HEK293 (cell line): ENCODE results near the gene SMARCD2.

Source experiments
- EGR2 ChIP-seq: fragments of 450-650 bp; formaldehyde crosslinking; IDR thresholded peaks from 2 replicates; pipeline ENCODE4 v1.5.1; 2016; ENCODE audit warnings: low read depth, missing biosample characterization, missing genetic modification characterization
- KLF10 ChIP-seq: fragments of 450-650 bp; IDR thresholded peaks from 2 replicates; pipeline ENCODE4 v1.5.1; 2018; ENCODE audit warnings: missing biosample characterization, mild to moderate bottlenecking, missing genetic modification characterization
- KLF9 ChIP-seq: fragments of 450-650 bp; formaldehyde crosslinking; IDR thresholded peaks from 2 replicates; pipeline ENCODE4 v1.5.1; 2016; ENCODE audit warnings: missing biosample characterization, missing genetic modification characterization, low read depth
- ZFP37 ChIP-seq: fragments of 450-650 bp; formaldehyde crosslinking; IDR thresholded peaks from 2 replicates; pipeline ENCODE4 v1.5.1; 2016; ENCODE audit warnings: missing biosample characterization, missing genetic modification characterization
- ZNF23 ChIP-seq: fragments of 450-650 bp; formaldehyde crosslinking; IDR thresholded peaks from 2 replicates; pipeline ENCODE4 v1.5.1; 2016; ENCODE audit warnings: missing biosample characterization, missing genetic modification characterization, borderline replicate concordance
- ZNF843 ChIP-seq: fragments of 450-650 bp; formaldehyde crosslinking; IDR thresholded peaks from 2 replicates; pipeline ENCODE4 v1.5.1; 2016; ENCODE audit warnings: missing biosample characterization, missing genetic modification characterization
- TF ChIP-seq, protein P1 (sequence below): fragments of 450-650 bp; formaldehyde crosslinking; IDR thresholded peaks from 2 replicates; pipeline ENCODE4 v1.5.1; 2016; ENCODE audit warnings: missing biosample characterization, missing genetic modification characterization
- TF ChIP-seq, protein P2 (sequence below): fragments of 450-650 bp; formaldehyde crosslinking; IDR thresholded peaks from 2 replicates; pipeline ENCODE4 v1.5.1; 2016; ENCODE audit warnings: missing biosample characterization, missing genetic modification characterization

- TF ChIP-seq, protein P1, sequence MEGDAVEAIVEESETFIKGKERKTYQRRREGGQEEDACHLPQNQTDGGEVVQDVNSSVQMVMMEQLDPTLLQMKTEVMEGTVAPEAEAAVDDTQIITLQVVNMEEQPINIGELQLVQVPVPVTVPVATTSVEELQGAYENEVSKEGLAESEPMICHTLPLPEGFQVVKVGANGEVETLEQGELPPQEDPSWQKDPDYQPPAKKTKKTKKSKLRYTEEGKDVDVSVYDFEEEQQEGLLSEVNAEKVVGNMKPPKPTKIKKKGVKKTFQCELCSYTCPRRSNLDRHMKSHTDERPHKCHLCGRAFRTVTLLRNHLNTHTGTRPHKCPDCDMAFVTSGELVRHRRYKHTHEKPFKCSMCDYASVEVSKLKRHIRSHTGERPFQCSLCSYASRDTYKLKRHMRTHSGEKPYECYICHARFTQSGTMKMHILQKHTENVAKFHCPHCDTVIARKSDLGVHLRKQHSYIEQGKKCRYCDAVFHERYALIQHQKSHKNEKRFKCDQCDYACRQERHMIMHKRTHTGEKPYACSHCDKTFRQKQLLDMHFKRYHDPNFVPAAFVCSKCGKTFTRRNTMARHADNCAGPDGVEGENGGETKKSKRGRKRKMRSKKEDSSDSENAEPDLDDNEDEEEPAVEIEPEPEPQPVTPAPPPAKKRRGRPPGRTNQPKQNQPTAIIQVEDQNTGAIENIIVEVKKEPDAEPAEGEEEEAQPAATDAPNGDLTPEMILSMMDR (tag by site-specific recombination): no peak
- TF ChIP-seq KLF9 (tag by site-specific recombination) (no peak), ZNF843 (tag by site-specific recombination) (no peak), EGR2 (tag by site-specific recombination) (no peak), KLF10 (no peak), ZNF23 (tag by site-specific recombination) (no peak), ZFP37 (tag by site-specific recombination) (no peak)
- TF ChIP-seq, protein P2, sequence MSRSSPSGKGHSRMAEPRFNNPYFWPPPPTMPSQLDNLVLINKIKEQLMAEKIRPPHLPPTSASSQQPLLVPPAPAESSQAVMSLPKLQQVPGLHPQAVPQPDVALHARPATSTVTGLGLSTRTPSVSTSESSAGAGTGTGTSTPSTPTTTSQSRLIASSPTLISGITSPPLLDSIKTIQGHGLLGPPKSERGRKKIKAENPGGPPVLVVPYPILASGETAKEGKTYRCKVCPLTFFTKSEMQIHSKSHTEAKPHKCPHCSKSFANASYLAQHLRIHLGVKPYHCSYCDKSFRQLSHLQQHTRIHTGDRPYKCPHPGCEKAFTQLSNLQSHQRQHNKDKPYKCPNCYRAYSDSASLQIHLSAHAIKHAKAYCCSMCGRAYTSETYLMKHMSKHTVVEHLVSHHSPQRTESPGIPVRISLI (tag by site-specific recombination): no peak
Measured at GRCh38 chr17:63828936-63829335, 13.5 kb downstream of the SMARCD2 start.
